ENCODE measurements around the gene AKT3.

Gene AKT3

GRCh38 chr1:243471754-243472745 is 378.0 kb downstream of the AKT3 start:
- DNase-seq (ENCODE audit: low read depth in 1 of 2, low spot score in 1 of 2): no peak

GRCh38 chr1:243471026-243471685 is 378.9 kb downstream of the AKT3 start:
- DNase-seq (ENCODE audit: low read depth in 1 of 2, low spot score in 1 of 2): no peak

DNA sequence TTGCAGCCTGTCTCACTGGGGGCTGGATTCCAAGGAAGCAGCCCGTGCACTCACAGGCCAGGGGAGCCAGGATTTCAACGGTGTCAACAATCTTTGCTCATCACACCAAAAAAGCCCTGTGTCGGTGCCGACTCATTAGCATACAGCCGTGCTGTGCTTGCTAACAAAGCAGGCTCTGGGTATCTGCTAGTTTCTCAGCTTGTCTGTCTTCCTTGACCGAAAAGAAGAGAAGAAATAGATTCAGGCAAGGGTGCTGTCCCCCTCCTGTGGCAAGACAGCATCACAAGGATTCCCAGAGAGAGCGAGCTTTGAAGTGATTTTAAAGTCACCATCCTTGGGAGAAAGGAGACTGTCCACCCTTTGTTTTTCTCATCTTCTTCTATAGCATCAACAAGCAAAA is 379.5 kb downstream of the AKT3 start:
- DNase-seq (ENCODE audit: low read depth in 1 of 2, low spot score in 1 of 2): no peak

- no peak for DNase-seq (ENCODE audit: low read depth in 1 of 2, low spot score in 1 of 2)
Measured at GRCh38 chr1:243469497-243469896, 380.5 kb downstream of the AKT3 start.

DNA sequence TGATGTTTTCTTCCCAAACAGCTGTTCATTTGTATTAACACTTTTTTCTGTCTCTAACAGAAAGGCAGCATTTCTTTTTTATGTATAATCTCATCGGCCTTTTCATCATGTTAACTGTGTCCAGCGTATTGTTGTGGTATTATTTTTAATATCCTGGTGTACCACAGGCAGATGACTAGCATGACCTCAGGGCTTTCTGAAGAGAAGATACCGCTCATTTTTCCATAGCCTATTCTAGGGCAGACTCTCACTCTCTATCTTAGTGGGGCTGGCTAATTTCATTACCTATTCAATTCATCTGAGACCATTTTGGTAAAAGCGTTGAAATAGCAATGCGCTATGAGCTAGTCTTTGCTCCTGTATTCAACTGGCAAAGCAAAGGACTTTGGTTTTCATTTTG is 384.3 kb downstream of the AKT3 start:
- no peak for DNase-seq (ENCODE audit: low read depth in 1 of 2, low spot score in 1 of 2)

DNA sequence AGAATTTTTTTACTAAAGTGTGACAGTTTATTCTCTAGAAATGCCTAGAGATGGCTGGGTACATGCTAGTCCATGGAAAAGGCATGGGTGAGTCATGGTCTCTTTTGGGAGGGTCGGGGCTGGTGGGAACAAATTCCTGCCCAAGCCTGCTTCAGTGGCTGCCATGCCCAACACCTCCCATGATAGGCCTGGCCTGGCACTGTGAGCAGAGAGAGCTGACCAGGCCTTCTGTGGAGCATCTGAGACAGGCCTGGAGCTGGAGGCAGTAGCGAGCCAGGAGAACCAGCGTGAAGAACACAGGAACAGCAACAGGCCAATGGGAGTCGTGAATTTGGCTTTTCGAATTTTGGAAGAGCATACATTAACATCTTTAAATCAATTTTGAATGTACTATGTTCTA is 385.0 kb downstream of the AKT3 start:
- no peak for DNase-seq (ENCODE audit: low read depth in 1 of 2, low spot score in 1 of 2)

DNA sequence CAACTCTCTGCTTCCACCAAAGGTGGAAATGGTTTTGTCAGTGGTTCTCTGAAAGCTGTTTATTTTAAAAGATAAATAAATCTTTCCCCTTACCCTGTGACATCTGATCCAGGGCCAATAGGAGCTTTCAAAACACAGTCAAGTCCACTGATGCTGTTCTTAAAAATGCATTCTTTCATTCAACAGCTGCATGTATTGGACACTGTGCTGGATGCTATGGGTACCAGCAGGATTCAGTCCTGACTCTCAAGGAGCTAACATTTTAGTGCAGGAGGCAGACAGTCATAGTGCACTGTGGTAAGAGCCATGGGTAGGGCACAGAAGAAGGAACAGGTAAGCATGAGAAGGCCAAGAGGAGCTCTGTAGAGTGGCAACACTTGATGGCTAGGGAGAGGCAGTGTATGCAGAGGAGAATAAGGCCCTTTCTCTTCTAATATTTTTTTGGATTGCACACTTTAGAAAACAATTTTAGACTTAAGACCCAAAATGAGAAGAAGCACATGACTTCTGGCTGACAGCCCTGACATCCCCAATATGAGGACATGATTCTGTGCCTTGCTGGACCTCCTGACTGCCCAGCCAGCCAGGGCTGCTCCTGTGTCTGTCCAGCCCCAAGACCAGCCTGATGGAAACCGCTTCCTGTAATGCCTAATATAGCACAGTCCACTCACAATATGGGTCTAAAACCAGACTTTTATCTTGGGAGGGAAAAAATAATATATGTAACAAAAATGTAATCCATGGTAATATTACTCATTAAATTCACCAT is 386.9 kb downstream of the AKT3 start:
- DNase-seq (ENCODE audit: low read depth in 1 of 2, low spot score in 1 of 2): no peak

DNA sequence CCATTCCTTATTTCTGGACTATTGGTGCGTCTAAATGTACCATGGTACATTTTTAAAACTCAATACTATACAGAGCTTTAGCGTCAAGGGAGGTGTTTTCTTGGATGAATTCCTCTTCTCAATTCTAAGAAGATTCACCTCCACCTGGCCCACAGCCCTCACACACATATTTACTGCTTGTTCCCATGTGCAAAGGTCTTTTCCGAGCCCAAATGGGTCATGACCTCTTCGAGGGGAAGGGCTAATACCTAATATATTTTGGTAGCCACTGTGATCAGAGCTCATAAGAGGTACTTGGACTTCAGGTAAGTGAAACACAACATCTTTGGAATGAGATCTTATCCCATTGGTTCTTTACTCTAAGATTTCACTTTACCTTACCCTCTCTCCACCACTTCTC is 388.3 kb downstream of the AKT3 start:
- DNase-seq (ENCODE audit: low read depth in 1 of 2, low spot score in 1 of 2): no peak

GRCh38 chr1:243459059-243459458 is 391.0 kb downstream of the AKT3 start:
- DNase-seq (ENCODE audit: low read depth in 1 of 2, low spot score in 1 of 2): no peak

DNA sequence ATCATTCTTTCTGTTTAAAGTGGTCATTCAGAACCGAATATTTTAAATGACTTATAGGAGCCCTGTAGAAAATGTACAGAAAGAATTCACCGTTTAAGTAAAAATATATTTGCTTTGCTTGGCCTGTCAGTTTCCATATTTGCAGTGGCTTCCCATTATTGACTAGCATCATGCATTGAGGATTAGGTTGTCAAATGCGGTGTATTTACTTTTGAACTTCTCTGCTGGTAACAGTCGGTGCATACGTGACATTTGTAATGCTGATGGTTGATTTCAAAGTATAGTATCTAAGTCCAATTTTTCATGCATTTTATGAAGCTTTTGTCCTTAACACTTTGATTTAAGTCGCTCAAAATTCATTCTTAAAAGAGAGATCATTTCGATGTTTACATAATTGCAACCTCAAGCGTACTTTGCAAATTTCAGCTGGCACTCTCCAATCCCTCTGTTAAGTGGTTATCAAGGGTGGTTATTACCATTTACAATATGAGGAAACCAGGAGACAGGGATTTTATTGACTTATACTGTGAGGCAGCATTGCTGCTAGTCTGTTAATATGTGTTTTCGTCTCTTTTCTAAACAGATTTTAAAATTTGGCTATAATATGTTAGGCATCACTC is 392.6 kb downstream of the AKT3 start:
- no peak for DNase-seq (ENCODE audit: low read depth in 1 of 2, low spot score in 1 of 2)

- DNase-seq (ENCODE audit: low read depth in 1 of 2, low spot score in 1 of 2): no peak
Measured at GRCh38 chr1:243455760-243456651, 394.0 kb downstream of the AKT3 start.

GRCh38 chr1:243454328-243454997 is 395.6 kb downstream of the AKT3 start:
- DNase-seq (ENCODE audit: low read depth in 1 of 2, low spot score in 1 of 2): no peak

GRCh38 chr1:243452092-243452491 is 398.0 kb downstream of the AKT3 start:
- DNase-seq (ENCODE audit: low read depth in 1 of 2, low spot score in 1 of 2): no peak

DNA sequence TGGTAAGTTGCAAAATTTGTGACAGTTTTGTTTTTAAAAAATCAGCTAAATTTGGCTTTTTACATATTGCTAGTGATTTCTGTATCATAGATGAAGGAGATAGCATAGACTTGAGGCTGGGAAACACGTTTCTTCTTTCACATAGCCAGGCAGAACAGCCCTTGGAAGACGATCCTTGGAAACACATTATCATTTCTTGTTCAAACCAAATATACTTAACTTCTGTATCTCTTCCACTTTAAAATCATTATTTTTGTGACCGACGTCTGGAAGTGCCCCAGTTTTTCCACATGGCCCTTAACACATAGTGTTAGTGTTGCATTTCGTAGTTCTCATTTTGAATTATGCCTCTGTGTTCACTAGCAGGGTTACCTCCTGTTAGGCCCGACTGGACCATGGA is 400.7 kb downstream of the AKT3 start:
- DNase-seq (ENCODE audit: low read depth in 1 of 2, low spot score in 1 of 2): no peak

GRCh38 chr1:243447844-243448243 is 402.2 kb downstream of the AKT3 start:
- no peak for DNase-seq (ENCODE audit: low read depth in 1 of 2, low spot score in 1 of 2)

DNA sequence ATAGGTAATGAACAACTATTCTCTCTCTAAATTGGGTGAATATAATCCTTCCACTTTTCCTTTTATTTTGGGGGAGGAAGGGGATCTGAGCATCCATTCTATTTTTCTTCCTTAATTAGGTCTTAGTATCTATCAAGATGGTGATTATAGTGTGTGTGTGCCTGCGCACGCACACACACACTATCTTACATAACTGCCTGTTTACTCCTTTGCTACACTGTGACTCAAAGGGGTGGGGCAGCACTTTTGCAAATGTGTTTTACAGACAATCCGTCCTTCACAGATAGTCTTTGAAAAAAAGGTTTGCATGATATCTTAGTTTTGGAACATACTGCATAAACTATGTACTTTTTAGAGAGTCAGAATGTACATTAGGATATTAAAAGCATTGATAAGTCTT is 402.7 kb downstream of the AKT3 start:
- no peak for DNase-seq (ENCODE audit: low read depth in 1 of 2, low spot score in 1 of 2)

- DNase-seq (ENCODE audit: low read depth in 1 of 2, low spot score in 1 of 2): no peak
Measured at GRCh38 chr1:243443557-243443956, 406.5 kb downstream of the AKT3 start.

DNA sequence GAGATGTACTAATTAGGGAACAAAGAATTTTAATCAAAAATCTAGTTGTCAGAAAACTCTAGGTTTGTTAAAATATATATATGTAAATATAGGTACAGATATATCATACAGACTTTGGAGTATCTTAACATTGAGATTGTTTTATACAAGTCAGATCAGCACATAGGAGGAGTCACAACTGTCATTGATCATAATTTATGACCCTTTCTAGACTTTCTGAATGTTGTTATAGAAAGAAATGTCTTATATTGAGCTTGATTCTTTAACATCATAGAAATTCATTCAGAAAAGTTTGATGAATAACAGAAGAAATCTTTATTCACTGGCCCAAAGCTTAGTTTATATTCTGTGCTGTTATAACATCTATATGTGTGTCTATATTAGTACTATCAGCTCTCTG is 408.4 kb downstream of the AKT3 start:
- DNase-seq (ENCODE audit: low read depth in 1 of 2, low spot score in 1 of 2): no peak

GRCh38 chr1:243440406-243440805 is 409.6 kb downstream of the AKT3 start:
- no peak for DNase-seq (ENCODE audit: low read depth in 1 of 2, low spot score in 1 of 2)

DNA sequence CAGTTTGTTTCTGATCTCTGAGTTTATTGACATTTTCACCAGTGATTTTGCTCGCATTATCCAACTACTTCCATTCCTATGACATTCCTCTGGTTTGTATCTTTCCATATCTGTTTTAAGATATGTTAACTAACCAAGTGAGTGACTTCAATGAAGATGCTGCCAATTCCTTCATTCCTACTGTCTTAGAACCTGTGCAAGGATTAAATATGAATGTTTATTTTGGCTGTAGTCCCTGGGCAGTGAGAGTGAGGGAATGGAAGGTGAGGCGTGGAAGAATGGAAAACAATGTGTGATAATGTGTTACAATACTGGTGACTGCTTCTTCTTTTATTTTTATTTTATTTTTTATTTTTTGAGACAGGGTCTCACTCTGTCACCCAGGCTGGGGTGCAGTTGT is 411.2 kb downstream of the AKT3 start:
- no peak for DNase-seq (ENCODE audit: low read depth in 1 of 2, low spot score in 1 of 2)
